Astrocyte (in vitro differentiated cells and primary cell): ENCODE data around the gene C2orf92. TPM values are rescaled to one million over a fixed set of nuclear protein-coding genes. Genes with fewer than 3 reads are reported as not detected.

Experiments used
- DNase-seq: peaks from one replicate; pipeline ENCODE4 v3.0.0-alpha.2; 2010; ENCODE audit warnings: low read depth
- FAIRE-seq: peaks from 2 replicates; lab custom pipeline; 2011; peaks lifted over from hg19 to GRCh38; lab: Jason Lieb, UNC
- H2AFZ ChIP-seq: 2 replicates; pipeline ENCODE4 v1.6.0; 2012; ENCODE audit warnings: low read depth, low read length, inconsistent platforms
- H3K27ac ChIP-seq: 2 replicates; pipeline ENCODE4 v1.5.1; 2011; ENCODE audit warnings: low read depth, low read length, inconsistent platforms
- H3K27me3 ChIP-seq: 2 replicates; pipeline ENCODE4 v1.6.0; 2011; ENCODE audit warnings: low read length, inconsistent platforms; ENCODE audit not compliant: insufficient read depth
- H3K36me3 ChIP-seq: 2 replicates; pipeline ENCODE4 v1.5.1; 2011; ENCODE audit warnings: low read length, inconsistent platforms; ENCODE audit not compliant: insufficient read depth
- H3K4me1 ChIP-seq: 2 replicates; pipeline ENCODE4 v1.5.1; 2011; ENCODE audit warnings: low read length, inconsistent platforms; ENCODE audit not compliant: insufficient read depth
- H3K4me2 ChIP-seq: 2 replicates; pipeline ENCODE4 v1.6.0; 2012; ENCODE audit warnings: low read length, inconsistent platforms
- H3K4me3 ChIP-seq: 2 replicates; pipeline ENCODE4 v1.5.1; 2011; ENCODE audit warnings: low read depth, mild to moderate bottlenecking, low read length, inconsistent platforms; ENCODE audit not compliant: insufficient read depth
- H3K79me2 ChIP-seq: 2 replicates; pipeline ENCODE4 v1.6.0; 2012; ENCODE audit warnings: mild to moderate bottlenecking, low read length, inconsistent platforms; ENCODE audit not compliant: insufficient read depth
- H3K9ac ChIP-seq: 2 replicates; pipeline ENCODE4 v1.6.0; 2012; ENCODE audit warnings: mild to moderate bottlenecking, low read length, inconsistent platforms
- H3K9me3 ChIP-seq: 2 replicates; pipeline ENCODE4 v1.5.1; 2012; ENCODE audit warnings: low read depth, mild to moderate bottlenecking, low read length, inconsistent platforms; ENCODE audit not compliant: insufficient read depth
- H4K20me1 ChIP-seq: 2 replicates; pipeline ENCODE4 v1.6.0; 2012; ENCODE audit warnings: low read length, inconsistent platforms; ENCODE audit not compliant: insufficient read depth
- H3K27ac Mint-ChIP-seq: one replicate; pipeline ENCODE4 v1.8.0; 2021; ENCODE audit warnings: mild to moderate bottlenecking, mixed read lengths; ENCODE audit not compliant: unreplicated experiment
- H3K27me3 Mint-ChIP-seq: one replicate; pipeline ENCODE4 v1.8.0; 2021; ENCODE audit warnings: low read depth, mixed read lengths; ENCODE audit not compliant: unreplicated experiment
- H3K36me3 Mint-ChIP-seq: one replicate; pipeline ENCODE4 v1.8.0; 2021; ENCODE audit warnings: low read depth, mixed read lengths; ENCODE audit not compliant: unreplicated experiment
- H3K4me1 Mint-ChIP-seq: one replicate; pipeline ENCODE4 v1.8.0; 2021; ENCODE audit warnings: low read depth, mixed read lengths; ENCODE audit not compliant: unreplicated experiment
- H3K4me3 Mint-ChIP-seq: one replicate; pipeline ENCODE4 v1.8.0; 2021; ENCODE audit warnings: mild to moderate bottlenecking, moderate library complexity, mixed read lengths; ENCODE audit not compliant: unreplicated experiment
- H3K9me3 Mint-ChIP-seq: one replicate; pipeline ENCODE4 v1.8.0; 2021; ENCODE audit warnings: mild to moderate bottlenecking, mixed read lengths; ENCODE audit not compliant: unreplicated experiment
- CTCF ChIP-seq: IDR thresholded peaks from 2 replicates; pipeline ENCODE4 v1.5.1; 2011; ENCODE audit warnings: low read depth, mild to moderate bottlenecking, inconsistent platforms, low read length, moderate library complexity; ENCODE audit not compliant: insufficient read depth
- EZH2 ChIP-seq: IDR thresholded peaks from 2 replicates; pipeline ENCODE4 v1.6.1; 2012; ENCODE audit warnings: mild to moderate bottlenecking, low read length, inconsistent platforms; ENCODE audit not compliant: insufficient read depth
- total RNA-seq: library from RNA; stranded (reverse); gene quantifications from 2 replicates; pipeline ENCODE4 v1.2.1, GENCODE V29; 2021

C2orf92 gene
- total RNA-seq, 1 donor from 2014 or later = 15.3 TPM

- Histone ChIP-seq H3K9me3 (no peaks in the 10 kb centered on the region), H3K36me3 (no peaks in the 10 kb centered on the region), H3K4me1 (peaks cover 6% of the 10 kb centered on the region), H3K79me2 (no peaks in the 10 kb centered on the region), H2AFZ (no peak overlapping the region), H4K20me1 (no peaks in the 10 kb centered on the region), H3K9ac (no peak overlapping the region), H3K4me3 (no peak overlapping the region), H3K27me3 (no peaks in the 10 kb centered on the region), H3K27ac (no peak overlapping the region), H3K4me2 (no peak overlapping the region)
- Mint-ChIP-seq H3K9me3 (peaks cover 3% of the 10 kb centered on the region), H3K27ac (no peak overlapping the region), H3K27me3 (peaks cover 20% of the 10 kb centered on the region), H3K4me3 (no peak overlapping the region), H3K4me1 (peaks cover 2% of the 10 kb centered on the region), H3K36me3 (peaks cover 3% of the 10 kb centered on the region)
- no peak for TF ChIP-seq CTCF
- no peak for TF ChIP-seq EZH2
- FAIRE-seq (no peak), DNase-seq (no peak)
These were observed 68.9 kb downstream of the C2orf92 start for GRCh38 chr2:97738179-97739019.

- Mint-ChIP-seq H3K4me1 (peaks cover 7% of the 10 kb centered on the region), H3K27me3 (peaks cover 20% of the 10 kb centered on the region), H3K9me3 (peaks cover 3% of the 10 kb centered on the region), H3K36me3 (peaks cover 3% of the 10 kb centered on the region), H3K27ac (no peak overlapping the region), H3K4me3 (no peak overlapping the region)
- FAIRE-seq = no peak
- no peaks in the 10 kb centered on the region for H3K9me3 ChIP-seq
- H3K79me2 ChIP-seq = no peaks in the 10 kb centered on the region
- no peak overlapping the region for H2AFZ ChIP-seq
- TF ChIP-seq CTCF = no peak
- no peak for TF ChIP-seq EZH2
- H3K36me3 ChIP-seq = no peaks in the 10 kb centered on the region
- H4K20me1 ChIP-seq = no peaks in the 10 kb centered on the region
- no peak overlapping the region for H3K4me2 ChIP-seq
- H3K27me3 ChIP-seq = no peaks in the 10 kb centered on the region
- DNase-seq = no peak
- no peak overlapping the region for H3K9ac ChIP-seq
- H3K4me1 ChIP-seq = peaks cover 6% of the 10 kb centered on the region
- H3K4me3 ChIP-seq = no peak overlapping the region
- no peak overlapping the region for H3K27ac ChIP-seq
These were observed 69.7 kb downstream of the C2orf92 start for GRCh38 chr2:97739020-97739892.
